Adipose tissue (tissue), 3 donors: Measurements from ENCODE around the gene IGF2. TPM values are rescaled to one million over a fixed set of nuclear protein-coding genes. Genes with fewer than 3 reads are reported as not detected.

Experiments used
- H3K27ac ChIP-seq: one replicate; pipeline ENCODE4 v1.5.1; 2013; ENCODE audit warnings: low read depth, low read length
- WGBS, 3 donors: extraction: QIAGEN DNeasy Blood & Tissue Kit; methylation state at CpG; one replicate each; pipeline ENCODE4 v1.1.7; 2013; 5-methylcytosine and 5-hydroxymethylcytosine counted together
- polyA plus RNA-seq, 3 donors: library from polyadenylated mRNA; stranded (reverse); fragments of 200-250 nt; gene quantifications; one replicate each; pipeline ENCODE4 v1.2.3, GENCODE V29; 2013
- donor health status: healthy with polysubstance abuse.
- donor health status: Bipolar disorder and iron deficiency.
- donor health status: healthy.

Gene IGF2
- polyA plus RNA-seq, 3 donors, result 6.7 to 133 (median 31.7) TPM

DNA sequence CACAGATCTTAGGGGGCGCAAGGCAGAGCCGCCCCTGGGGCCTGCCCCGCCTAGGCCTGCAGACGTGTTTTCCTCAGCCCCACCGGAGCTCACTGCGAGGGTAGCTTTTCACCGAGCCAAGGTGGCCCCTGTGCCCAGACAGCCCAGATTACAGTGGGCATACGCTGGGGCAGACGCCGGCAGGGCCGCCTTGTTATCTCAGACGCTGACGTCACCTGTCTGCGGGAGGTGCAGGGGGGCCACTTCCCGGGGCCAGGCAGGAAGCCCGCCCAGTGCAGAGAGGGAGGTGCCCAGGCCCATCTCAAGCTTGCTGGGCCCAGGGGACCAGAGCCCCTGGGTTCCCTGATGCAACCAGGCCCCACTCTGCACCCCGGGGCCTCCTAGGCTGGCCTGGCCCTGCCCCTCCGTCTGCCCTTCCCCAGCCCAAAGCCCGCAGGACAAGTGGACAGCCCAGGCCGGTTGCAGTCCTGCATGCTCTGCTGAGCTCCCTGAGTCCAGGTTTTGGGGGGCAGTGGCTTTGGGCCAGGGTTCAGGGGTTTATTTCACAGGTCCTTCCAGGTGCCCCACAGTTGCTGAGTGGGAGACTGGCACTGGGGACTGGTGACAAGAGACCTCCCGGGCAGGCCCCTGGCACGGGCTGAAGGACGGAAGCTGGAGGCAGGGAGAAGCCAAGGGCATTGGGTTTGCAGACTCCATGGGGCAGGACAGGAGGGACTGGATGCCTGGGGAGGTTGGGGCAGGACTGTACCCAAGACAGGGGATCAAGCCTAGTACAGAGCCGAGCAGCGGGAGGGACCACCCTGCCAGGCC is 38.6 kb downstream of the IGF2 start:
- 63 to 80% (median 69%) methylated on average over 22 to 25 of the region's 25 CpGs for WGBS, 3 donors
- H3K27ac ChIP-seq, result no peak overlapping the region

GRCh38 chr11:2099516-2100349 is 39.5 kb downstream of the IGF2 start:
- no peak overlapping the region for H3K27ac ChIP-seq
- WGBS, 3 donors, result 57 to 72% (median 69%) methylated on average over 15 to 20 of the region's 20 CpGs

DNA sequence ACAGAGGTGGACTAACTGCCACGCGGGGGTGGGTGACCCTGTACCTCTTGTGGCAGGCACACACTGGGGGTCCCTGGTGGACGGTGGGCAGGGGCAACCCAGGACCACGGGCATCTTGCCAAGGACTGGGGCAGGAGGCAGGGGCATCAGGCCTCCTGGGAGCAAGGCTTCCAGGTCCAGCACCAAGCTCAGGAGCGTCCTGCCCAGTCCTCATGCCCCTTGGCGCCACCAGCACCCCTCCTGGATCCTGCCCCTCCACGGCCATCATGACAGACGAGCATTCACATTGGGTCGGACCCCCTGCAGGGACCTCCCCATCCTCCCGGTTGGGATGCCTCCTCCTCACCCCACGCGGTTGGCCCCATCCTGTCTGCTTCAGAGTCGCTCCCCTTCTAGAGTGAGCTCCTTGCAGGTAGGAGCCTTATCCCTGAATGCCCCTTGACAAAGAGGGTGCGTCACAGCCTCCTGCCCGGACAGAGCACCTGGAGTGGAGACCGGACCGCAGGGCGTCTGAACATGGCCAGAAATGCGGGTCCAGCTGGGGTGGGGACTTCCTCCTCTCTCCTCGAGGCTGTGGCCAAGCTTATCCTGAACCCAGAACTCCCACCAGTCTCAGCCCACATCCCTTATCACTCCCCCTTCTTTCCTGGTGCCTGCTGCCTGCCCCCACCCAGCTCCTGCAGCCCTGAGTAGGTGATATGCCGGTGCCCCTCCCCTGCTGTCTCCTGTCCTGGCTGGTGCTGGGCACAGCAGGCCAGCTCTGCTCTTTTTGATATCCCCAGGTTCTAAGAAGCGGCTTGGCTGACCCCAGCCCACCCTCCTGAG is 40.3 kb downstream of the IGF2 start:
- WGBS, 3 donors, result 79 to 84% (median 81%) methylated on average over 20 to 22 of the region's 22 CpGs
- no peak overlapping the region for H3K27ac ChIP-seq

GRCh38 chr11:2097998-2098690 is 41.0 kb downstream of the IGF2 start:
- WGBS, 3 donors, result 84 to 89% (median 89%) methylated on average over 14 of the region's 14 CpGs
- H3K27ac ChIP-seq, result no peak overlapping the region

DNA sequence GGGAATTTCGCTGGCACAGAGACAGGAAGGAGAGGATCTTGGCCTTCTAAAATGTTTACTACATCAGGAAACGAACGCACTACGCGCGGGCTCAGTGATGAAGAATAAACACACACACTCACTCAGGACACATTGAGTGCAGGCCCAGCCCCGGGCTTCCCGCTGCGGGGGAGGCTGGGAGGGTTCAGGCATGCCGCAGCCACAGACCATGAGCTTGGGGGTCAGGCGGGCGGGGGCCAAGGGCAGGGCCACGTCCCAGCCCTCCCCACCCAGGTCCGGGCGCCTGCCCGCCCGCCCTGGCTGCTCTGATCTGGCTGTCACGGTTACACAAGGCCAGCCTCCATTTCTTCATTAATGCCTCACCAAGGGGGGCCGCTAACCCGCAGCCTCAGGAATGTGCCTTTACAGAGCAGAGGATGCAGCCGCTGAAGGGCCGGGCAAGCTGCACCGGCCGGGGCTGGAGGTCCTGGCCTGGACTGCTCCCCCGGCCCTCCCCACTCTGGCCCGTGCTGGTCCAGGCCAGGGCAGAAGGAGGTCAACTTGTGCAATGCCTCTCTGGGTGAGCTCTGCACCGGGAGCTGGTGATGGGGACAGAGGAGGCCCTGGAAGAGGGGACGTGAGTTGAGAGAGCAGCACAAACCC is 41.7 kb downstream of the IGF2 start:
- 30 to 44% (median 42%) methylated on average over 28 of the region's 28 CpGs for WGBS, 3 donors
- no peak overlapping the region for H3K27ac ChIP-seq

- H3K27ac ChIP-seq, result no peak overlapping the region
- WGBS, 3 donors, result 36 to 70% (median 49%) methylated on average over 17 of the region's 17 CpGs
These were observed 42.3 kb downstream of the IGF2 start for GRCh38 chr11:2096919-2097301.

DNA sequence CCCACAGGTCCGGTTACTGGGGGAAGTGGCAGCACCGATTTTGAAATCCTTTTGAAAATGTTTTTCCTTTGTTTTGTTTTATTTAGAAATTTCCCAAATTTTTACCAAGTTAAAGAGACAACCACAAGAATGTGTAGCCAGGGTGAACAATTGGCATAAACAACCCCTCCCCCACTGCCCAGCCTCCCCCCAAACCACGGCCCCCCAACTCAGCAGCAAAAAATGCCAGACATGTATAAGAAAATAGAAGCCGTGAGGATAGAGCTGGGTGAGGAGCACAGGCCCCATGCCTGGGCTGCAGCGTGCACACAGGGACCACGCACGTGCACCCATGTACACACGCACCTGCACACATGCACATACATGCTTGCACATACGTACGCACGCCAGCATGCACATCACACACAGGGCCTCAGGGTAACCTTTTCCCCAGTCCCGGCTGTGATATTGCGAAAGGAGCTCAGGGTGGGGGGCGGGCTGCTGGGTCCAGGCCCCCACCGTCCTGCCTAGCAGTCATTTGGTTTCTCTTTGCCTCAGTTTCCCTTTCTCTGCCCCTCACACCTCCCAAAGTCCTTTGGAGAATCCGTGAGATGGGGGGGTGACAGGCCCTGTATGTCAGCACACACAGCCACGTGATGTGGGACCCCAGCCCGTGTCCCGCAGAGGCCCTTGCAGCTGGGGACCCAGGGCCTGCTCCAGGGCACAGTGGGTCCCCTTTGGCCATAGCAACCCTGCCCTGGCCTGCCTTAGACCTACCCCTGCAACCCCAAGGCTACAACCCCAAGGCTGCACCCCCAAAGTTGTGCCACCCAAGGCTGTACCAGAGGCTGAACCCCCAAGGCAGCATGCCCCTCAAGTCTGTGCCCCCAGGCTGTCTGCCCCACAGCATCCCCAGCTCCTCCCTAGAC is 42.9 kb downstream of the IGF2 start:
- H3K27ac ChIP-seq, result no peak overlapping the region
- WGBS, 3 donors, result 89 to 93% (median 90%) methylated on average over 19 of the region's 19 CpGs

GRCh38 chr11:2095542-2095941 is 43.6 kb downstream of the IGF2 start:
- WGBS, 3 donors, result 91 to 96% (median 95%) methylated on average over 7 of the region's 7 CpGs
- H3K27ac ChIP-seq, result no peak overlapping the region

DNA sequence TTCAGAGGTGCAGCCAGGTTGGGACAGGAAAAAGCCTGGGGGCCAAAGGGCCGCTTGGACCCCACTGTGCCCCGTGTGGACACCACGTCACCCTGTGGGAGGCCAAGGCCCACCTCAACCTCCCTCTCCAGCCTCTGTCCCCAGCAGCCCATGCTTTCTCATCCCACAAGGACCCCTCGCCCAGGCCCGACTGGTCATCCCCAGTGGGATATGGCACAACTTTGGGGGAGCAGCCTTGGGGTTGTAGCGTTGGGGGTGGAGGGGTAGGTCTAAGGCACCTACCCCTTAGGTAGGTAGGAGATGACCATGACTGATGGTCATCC is 44.0 kb downstream of the IGF2 start:
- 91 to 98% (median 96%) methylated on average over 6 of the region's 6 CpGs for WGBS, 3 donors
- no peak overlapping the region for H3K27ac ChIP-seq

DNA sequence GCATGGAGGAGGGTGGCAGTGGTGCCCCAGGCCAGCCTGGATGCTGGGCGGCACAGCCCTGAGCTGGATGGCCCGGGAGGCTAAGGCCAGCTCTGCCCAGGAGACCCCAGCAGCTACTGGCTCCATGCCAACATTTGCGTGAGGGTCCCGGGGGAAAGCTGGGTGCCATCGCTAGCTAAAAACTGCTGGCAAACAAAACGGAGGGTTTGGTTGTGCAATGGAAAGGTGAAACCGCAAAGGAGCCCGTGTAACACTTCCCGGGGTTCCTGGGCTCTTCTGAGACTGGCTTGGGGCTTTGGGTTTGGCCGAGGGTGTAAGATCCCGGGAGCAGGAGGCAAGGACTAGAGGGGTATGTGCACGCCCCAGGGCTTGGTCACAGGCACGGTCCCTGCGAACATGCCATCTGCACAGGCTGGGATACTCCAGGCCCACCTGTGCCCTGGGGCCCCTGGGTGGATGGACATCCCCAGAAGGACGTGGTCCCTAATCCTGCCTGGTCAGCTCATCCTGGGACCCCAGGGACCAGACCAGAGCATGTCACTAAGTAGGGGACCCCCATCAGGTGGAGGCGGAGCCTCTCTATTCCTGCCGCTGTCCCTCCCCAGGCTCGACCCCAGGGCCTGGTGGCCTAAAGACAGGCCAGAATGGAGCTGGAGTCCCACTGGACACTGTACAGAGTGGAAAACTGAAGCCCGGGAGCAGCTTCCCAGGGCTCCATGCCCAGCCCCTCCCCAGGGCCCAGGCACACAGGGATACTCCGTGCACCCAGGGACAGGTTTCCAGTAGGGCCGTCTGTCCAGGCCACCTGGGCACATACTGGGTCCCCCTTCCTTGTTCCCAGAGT is 44.6 kb downstream of the IGF2 start:
- no peak overlapping the region for H3K27ac ChIP-seq
- WGBS, 3 donors, result 86 to 90% (median 88%) methylated on average over 20 to 21 of the region's 21 CpGs

GRCh38 chr11:2093575-2094353 is 45.4 kb downstream of the IGF2 start:
- WGBS, 3 donors, result 73 to 79% (median 74%) methylated on average over 18 of the region's 18 CpGs

DNA sequence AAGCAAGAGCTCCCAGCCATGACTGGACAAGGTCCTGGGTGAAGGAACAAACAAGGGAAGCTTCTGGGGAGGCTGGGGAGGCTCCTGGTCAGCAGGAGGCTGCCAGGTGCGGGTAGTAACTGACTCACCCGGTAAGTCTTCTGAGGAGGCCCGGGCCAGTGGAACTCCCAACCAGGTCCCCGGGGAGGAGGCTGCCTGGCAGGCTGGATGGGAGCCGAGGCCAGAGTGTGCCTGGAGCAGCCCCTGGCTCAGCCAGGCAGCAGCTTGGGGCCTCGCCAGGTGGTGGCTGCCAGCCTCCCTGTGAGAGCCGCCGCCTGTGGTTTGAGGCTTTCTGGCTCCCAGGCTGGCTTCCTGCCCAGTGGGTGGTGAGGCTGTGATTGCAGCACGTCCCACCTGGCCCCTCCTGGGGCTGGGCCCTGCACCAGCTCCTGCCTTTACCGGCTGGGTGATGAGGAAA is 46.2 kb downstream of the IGF2 start:
- 14 to 39% (median 29%) methylated on average over 8 to 10 of the region's 10 CpGs for WGBS, 3 donors
- no peak overlapping the region for H3K27ac ChIP-seq

More at GRCh38 chr11:2093575-2094353, 45.4 kb downstream of the IGF2 start:
- no peak overlapping the region for H3K27ac ChIP-seq

DNA sequence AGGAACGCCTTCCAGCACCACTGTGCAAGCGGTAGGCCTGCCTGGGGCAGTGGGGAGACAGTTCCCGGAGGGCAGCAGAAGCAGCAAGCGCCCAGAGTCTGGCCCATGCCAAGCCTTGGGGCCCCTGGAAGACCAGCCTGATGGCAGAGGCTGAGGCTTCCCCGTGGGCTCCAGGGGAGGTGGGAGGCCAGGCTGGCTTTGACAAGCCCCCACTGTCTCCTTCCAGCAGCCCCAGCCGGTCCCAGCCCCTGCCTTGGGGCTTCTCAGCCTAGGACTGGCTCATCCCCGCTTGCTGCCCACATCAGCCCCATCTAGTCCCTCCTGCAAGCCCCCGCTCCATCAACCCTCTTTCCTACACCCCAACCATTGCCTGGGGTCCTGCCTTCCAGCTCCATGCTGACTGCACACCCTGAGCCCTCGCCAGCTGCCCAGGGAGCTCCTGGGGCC is 46.7 kb downstream of the IGF2 start:
- WGBS, 3 donors, result 79 to 90% (median 88%) methylated on average over 9 of the region's 9 CpGs
- H3K27ac ChIP-seq, result no peak overlapping the region

GRCh38 chr11:2091786-2092463 is 47.3 kb downstream of the IGF2 start:
- no peak overlapping the region for H3K27ac ChIP-seq
- 90 to 93% (median 93%) methylated on average over 18 of the region's 18 CpGs for WGBS, 3 donors
